ENCODE measurements around the gene LGALS12.

LGALS12 gene, protein sequence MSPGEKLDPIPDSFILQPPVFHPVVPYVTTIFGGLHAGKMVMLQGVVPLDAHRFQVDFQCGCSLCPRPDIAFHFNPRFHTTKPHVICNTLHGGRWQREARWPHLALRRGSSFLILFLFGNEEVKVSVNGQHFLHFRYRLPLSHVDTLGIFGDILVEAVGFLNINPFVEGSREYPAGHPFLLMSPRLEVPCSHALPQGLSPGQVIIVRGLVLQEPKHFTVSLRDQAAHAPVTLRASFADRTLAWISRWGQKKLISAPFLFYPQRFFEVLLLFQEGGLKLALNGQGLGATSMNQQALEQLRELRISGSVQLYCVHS

GRCh38 chr11:63505857-63506528 is at the start of gene LGALS12:
LGALS12 (plus strand) TSS chr11:63506084; CDS start chr11:63506459, 375 bp downstream.
- DNase-seq (ENCODE audit: low spot score), result no peak
- peak within 1 kb of the TSS; percentile 6 for H3K4me3 ChIP-seq
- TF ChIP-seq, protein P1, sequence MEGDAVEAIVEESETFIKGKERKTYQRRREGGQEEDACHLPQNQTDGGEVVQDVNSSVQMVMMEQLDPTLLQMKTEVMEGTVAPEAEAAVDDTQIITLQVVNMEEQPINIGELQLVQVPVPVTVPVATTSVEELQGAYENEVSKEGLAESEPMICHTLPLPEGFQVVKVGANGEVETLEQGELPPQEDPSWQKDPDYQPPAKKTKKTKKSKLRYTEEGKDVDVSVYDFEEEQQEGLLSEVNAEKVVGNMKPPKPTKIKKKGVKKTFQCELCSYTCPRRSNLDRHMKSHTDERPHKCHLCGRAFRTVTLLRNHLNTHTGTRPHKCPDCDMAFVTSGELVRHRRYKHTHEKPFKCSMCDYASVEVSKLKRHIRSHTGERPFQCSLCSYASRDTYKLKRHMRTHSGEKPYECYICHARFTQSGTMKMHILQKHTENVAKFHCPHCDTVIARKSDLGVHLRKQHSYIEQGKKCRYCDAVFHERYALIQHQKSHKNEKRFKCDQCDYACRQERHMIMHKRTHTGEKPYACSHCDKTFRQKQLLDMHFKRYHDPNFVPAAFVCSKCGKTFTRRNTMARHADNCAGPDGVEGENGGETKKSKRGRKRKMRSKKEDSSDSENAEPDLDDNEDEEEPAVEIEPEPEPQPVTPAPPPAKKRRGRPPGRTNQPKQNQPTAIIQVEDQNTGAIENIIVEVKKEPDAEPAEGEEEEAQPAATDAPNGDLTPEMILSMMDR (IDR thresholded peaks at IDR 0.05), result no peak
- H3K27ac ChIP-seq, result no peak within 1 kb of the TSS

GRCh38 chr11:63459586-63459985 is 46.3 kb upstream of the LGALS12 start:
- Histone ChIP-seq H3K4me3 (no peak overlapping the region), H3K27ac (no peak overlapping the region)
- TF ChIP-seq, protein P1 (IDR thresholded peaks at IDR 0.05), result no peak
- no peak for DNase-seq (ENCODE audit: low spot score)

GRCh38 chr11:63462137-63462536 is 43.7 kb upstream of the LGALS12 start:
- Histone ChIP-seq H3K4me3 (no peak overlapping the region), H3K27ac (no peak overlapping the region)
- no peak for DNase-seq (ENCODE audit: low spot score)
- TF ChIP-seq, protein P1 (IDR thresholded peaks at IDR 0.05), result no peak

DNA sequence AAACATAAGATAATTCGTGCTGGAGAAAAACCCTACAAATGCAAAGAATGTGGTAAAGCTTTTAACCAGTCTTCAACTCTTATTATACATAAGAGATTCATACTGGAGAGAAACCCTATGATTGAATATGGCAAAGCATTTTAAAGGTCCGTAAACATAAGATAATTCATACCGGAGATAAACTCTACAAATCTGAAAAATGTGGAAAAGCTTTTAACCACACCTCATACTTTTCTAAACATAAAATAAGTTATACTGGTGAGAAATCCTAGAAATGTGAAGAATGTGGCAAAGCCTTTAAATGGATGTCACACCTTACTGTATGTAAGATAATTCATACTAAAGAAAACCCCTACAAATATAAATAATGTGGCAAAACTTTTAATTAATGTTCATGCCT is 35.6 kb upstream of the LGALS12 start:
- DNase-seq (ENCODE audit: low spot score), result no peak
- Histone ChIP-seq H3K27ac (no peak overlapping the region), H3K4me3 (no peak overlapping the region)
- TF ChIP-seq, protein P1 (IDR thresholded peaks at IDR 0.05), result no peak

DNA sequence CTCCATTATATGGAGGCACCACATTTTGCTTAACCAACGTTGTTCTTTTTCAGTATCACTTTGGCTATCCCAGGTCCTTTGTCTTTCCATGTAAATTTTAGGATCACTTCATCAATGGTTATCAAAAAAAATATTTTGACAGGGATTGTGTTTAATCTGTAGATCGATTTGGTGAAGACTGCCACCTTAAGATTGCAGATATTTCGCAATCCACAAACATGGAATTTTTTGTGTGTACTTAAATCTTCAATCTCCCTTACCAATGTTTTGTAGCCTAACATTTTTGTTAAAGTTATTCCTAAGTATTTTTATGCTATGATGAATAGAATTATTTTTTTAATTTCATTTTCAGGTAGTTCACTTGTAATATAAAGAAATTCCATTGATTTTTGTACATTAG is 33.5 kb upstream of the LGALS12 start:
- Histone ChIP-seq H3K4me3 (no peak overlapping the region), H3K27ac (no peak overlapping the region)
- DNase-seq (ENCODE audit: low spot score), result no peak
- TF ChIP-seq, protein P1 (IDR thresholded peaks at IDR 0.05), result no peak

- DNase-seq (ENCODE audit: low spot score), result no peak
- TF ChIP-seq, protein P1 (IDR thresholded peaks at IDR 0.05), result no peak
- H3K27ac ChIP-seq, result no peak overlapping the region
- no peak overlapping the region for H3K4me3 ChIP-seq
Measured at GRCh38 chr11:63476618-63477017, 29.3 kb upstream of the LGALS12 start.

DNA sequence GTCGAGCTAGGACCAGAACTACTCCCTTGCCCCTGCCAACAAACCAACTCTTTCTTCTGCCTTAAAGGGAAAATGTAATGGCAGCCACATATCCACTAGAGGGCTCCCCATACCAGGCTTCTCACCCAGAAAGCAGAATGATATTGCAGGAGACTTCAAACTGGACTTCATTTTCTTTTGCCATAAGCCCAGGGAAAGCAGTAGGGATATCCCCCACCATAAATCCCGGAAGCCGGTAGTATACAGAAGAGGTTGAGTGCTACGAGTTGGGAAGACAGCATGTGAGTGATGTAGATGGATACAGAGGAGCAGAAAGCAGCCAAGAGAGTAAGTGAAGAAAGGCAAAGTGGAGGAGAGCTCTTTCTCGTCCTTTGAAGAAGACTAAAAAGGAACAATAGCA is 27.0 kb upstream of the LGALS12 start:
- DNase-seq (ENCODE audit: low spot score), result no peak
- Histone ChIP-seq H3K27ac (no peak overlapping the region), H3K4me3 (no peak overlapping the region)
- TF ChIP-seq, protein P1 (IDR thresholded peaks at IDR 0.05), result peak; percentile 79
